Activated B cell treated with CpG ODN at 0.5 μM for 24 hours (primary cell): ENCODE measurements around the gene PPM1H. TPM values are rescaled to one million over a fixed set of nuclear protein-coding genes. Genes with fewer than 3 reads are reported as not detected.

Experiments
- ATAC-seq: fragments of 200-7000 bp; cut with Tn5 transposase; one replicate; pipeline ENCODE4 v1.10.0; 2021; ENCODE audit warnings: low read depth, mild to moderate bottlenecking, moderate library complexity
- CTCF ChIA-PET: fragments of 350-600 bp; sonication (Branson Sonifier 250); formaldehyde crosslinking; loops from one replicate; lab custom pipeline; 2021; ENCODE audit warnings: antibody characterized with exemption; lab: Charles Lee
- POLR2A ChIA-PET: fragments of 350-600 bp; sonication (Branson Sonifier 250); formaldehyde crosslinking; loops from one replicate; lab custom pipeline; 2021; ENCODE audit warnings: antibody characterized with exemption; lab: Charles Lee
- DNase-seq: peaks from one replicate; pipeline ENCODE4 v3.0.0; 2022
- H3K27ac Mint-ChIP-seq: one replicate; pipeline ENCODE4 v1.8.0; 2020; ENCODE audit warnings: mixed read lengths
- H3K27me3 Mint-ChIP-seq: one replicate; pipeline ENCODE4 v1.8.0; 2021; ENCODE audit warnings: mixed read lengths
- H3K36me3 Mint-ChIP-seq: one replicate; pipeline ENCODE4 v1.8.0; 2021; ENCODE audit warnings: low read depth, mixed read lengths
- H3K4me1 Mint-ChIP-seq: one replicate; pipeline ENCODE4 v1.8.0; 2021; ENCODE audit warnings: mixed read lengths
- H3K4me3 Mint-ChIP-seq: one replicate; pipeline ENCODE4 v1.8.0; 2020; ENCODE audit warnings: mild to moderate bottlenecking, mixed read lengths
- H3K9me3 Mint-ChIP-seq: one replicate; pipeline ENCODE4 v1.8.0; 2020; ENCODE audit warnings: mixed read lengths
- intact Hi-C: fragments of 100-400 bp; cut with micrococcal nuclease; formaldehyde crosslinking; loops from one replicate; pipeline ENCODE4 v1.15.1; 2024
- total RNA-seq: library from RNA; stranded (reverse); gene quantifications from 2 replicates; pipeline ENCODE4 v1.2.3, GENCODE V29; 2022
- TF ChIP-seq, protein P1 (sequence below): fragments of 200-600 bp; IDR thresholded peaks from one replicate; pipeline ENCODE4 v1.8.0; 2022; ENCODE audit warnings: antibody characterized with exemption, mild to moderate bottlenecking

The PPM1H gene
- total RNA-seq, 1 donor from 2014 or later: not detected

DNA sequence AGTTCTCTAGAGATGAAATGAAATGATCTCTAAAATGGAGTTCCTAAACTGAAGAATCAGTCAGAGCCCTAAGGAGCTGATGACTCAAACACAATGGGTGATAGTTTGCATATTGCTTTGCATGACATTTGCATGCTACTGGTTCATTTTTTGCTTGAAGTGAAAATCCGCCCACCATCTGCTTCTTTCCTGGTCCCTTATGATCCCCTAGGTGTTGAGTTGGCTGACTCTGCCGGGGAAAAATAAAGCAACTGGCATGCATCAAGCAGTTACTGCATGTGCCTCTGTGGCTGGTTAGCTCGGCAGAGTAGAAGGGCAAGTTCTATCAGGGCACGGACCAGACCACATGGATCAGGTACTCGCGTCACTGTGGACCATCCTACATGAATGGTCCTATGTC is 151.1 kb downstream of the PPM1H start:
- H3K36me3 Mint-ChIP-seq: no peaks in the 10 kb centered on the region
- no peak overlapping the region for H3K4me3 Mint-ChIP-seq
- TF ChIP-seq, protein P1, sequence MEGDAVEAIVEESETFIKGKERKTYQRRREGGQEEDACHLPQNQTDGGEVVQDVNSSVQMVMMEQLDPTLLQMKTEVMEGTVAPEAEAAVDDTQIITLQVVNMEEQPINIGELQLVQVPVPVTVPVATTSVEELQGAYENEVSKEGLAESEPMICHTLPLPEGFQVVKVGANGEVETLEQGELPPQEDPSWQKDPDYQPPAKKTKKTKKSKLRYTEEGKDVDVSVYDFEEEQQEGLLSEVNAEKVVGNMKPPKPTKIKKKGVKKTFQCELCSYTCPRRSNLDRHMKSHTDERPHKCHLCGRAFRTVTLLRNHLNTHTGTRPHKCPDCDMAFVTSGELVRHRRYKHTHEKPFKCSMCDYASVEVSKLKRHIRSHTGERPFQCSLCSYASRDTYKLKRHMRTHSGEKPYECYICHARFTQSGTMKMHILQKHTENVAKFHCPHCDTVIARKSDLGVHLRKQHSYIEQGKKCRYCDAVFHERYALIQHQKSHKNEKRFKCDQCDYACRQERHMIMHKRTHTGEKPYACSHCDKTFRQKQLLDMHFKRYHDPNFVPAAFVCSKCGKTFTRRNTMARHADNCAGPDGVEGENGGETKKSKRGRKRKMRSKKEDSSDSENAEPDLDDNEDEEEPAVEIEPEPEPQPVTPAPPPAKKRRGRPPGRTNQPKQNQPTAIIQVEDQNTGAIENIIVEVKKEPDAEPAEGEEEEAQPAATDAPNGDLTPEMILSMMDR: no peak
- CTCF ChIA-PET: interaction anchor here (1.1 to 1.9 kb wide), 4 partner anchors 10 to 346 kb away, joined by 3 to 8 read pairs (median 4); no protein-coding TSS in a partner anchor
- H3K27me3 Mint-ChIP-seq: peaks cover 4% of the 10 kb centered on the region
- H3K27ac Mint-ChIP-seq: no peak overlapping the region
- no peak for ATAC-seq
- DNase-seq: no peak
- POLR2A ChIA-PET: no interaction called here
- H3K4me1 Mint-ChIP-seq: no peaks in the 10 kb centered on the region
- H3K9me3 Mint-ChIP-seq: no peaks in the 10 kb centered on the region
- intact Hi-C loops: no loop called here

DNA sequence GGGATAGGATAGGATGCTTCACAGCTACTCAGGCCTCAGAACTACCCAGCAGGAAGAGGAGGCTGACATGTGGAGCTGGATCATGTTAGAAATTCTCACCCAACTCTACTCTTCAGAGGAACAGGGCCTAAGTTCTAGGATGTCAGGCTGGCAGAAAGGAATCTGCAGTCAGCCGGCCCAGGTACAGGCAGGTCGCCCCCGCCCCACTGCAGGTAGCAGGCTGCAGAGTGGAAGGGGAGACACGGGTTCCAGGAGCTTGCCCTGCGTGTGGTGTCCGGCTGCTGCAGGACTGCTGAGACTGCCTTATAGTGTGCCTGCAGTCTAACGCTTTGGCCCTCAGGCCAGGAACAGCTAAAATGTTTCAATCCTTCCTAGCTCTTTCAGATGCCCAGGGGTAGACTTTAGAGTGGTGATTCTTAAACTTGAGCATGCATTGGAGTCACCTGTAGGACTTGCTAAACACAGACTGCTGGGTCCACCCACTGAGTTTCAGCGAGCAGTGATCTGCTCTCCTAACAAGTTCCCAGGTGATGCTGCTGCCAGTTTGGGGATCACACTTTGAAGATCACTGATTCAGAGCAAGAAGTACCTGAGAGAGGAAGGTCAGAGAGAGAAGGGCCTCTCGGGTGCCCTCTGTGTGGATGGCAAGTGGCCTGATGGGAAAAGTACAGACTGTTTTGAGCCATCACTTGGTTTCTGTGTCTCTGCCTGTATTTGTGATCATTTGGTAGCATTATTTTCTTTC is 153.6 kb downstream of the PPM1H start:
- no peak overlapping the region for H3K27ac Mint-ChIP-seq

DNA sequence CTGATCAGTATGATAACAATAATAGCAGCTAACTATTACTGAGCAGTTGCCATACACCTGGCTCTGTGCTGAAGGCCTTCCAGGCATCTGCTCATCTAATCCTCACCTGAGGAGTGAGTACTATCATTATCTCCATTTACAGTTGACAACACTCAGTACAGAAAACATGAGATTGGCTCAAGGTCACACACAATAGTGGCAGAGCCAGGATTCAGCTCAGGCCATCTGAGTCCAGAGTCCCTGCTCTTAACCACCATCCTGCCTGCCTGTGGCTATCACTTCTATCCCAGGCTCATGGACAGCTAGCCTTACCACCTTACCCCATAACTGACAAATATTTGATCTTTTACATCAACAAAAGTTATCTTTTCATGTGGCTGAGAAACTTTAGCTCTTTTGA is 155.5 kb downstream of the PPM1H start:
- peaks cover 2% of the 10 kb centered on the region for H3K27me3 Mint-ChIP-seq
- ChIA-PET POLR2A (no interaction called here), CTCF (interaction anchor here (2.4 kb wide), 1 partner anchor 17 kb away, joined by 8 read pairs; no protein-coding TSS in a partner anchor)

More for the DNA sequence above, 153.6 kb downstream of the PPM1H start:
- ATAC-seq (no peak), DNase-seq (no peak)
- CTCF ChIA-PET: interaction anchor here (0.8 kb wide), 1 partner anchor 200 kb away, joined by 3 read pairs; no protein-coding TSS in a partner anchor
- H3K27me3 Mint-ChIP-seq: peaks cover 4% of the 10 kb centered on the region
- H3K4me1 Mint-ChIP-seq: no peaks in the 10 kb centered on the region
- intact Hi-C loops: no loop called here
- H3K4me3 Mint-ChIP-seq: no peak overlapping the region
- no peaks in the 10 kb centered on the region for H3K36me3 Mint-ChIP-seq
- TF ChIP-seq, protein P1: no peak
- POLR2A ChIA-PET: no interaction called here
- H3K9me3 Mint-ChIP-seq: no peaks in the 10 kb centered on the region

DNA sequence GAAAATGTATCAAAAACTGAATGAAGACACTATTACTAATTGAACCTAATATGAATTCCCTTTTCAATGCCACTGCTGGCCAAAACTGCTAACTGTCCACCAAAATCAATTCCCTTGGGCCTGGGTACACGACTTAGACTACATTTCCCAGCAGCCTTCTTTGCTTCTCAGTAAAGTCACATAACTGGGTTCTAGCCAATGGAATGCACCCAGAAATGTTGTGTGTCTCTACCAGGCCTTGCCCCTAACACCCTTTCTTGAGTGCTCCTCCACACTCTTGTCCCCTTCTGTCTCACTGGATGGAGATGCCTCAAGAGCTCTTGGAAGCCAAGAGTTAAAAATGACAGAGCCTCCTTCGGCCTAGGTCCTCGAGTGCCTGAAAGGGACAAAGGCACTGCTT is 156.8 kb downstream of the PPM1H start:
- Mint-ChIP-seq H3K27me3 (no peaks in the 10 kb centered on the region), H3K4me3 (no peak overlapping the region), H3K27ac (no peak overlapping the region), H3K9me3 (no peaks in the 10 kb centered on the region), H3K36me3 (no peaks in the 10 kb centered on the region), H3K4me1 (no peaks in the 10 kb centered on the region)
- ChIA-PET POLR2A (no interaction called here), CTCF (no interaction called here)
- intact Hi-C loops: no loop called here
- TF ChIP-seq, protein P1: no peak
- no peak for DNase-seq
- ATAC-seq: no peak

More for the DNA sequence above, 155.5 kb downstream of the PPM1H start:
- Mint-ChIP-seq H3K4me3 (no peak overlapping the region), H3K4me1 (no peaks in the 10 kb centered on the region), H3K27ac (no peak overlapping the region), H3K36me3 (no peaks in the 10 kb centered on the region), H3K9me3 (no peaks in the 10 kb centered on the region)
- intact Hi-C loops: no loop called here
- DNase-seq: no peak
- TF ChIP-seq, protein P1: no peak
- ATAC-seq: no peak

DNA sequence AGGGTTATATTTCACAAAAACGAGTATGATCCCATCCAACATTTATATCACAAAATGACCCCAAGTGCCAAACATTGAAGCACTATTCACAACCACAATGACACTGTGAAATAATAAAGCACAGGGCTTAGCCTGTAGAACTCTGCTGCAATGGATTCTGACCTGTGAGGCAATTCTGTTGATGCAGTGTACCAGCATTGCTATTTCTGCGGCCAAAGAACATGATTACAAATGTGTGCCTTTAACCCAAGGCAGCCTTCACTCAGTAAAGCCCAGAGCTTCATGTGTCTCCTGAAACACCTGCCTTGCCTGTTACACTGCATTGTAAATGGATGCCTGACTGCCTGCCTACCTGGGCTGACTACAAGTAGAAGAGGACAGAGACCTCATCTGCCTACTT is 158.0 kb downstream of the PPM1H start:
- CTCF ChIA-PET: no interaction called here
- POLR2A ChIA-PET: no interaction called here
- H3K27ac Mint-ChIP-seq: no peak overlapping the region
- TF ChIP-seq, protein P1: no peak
- H3K27me3 Mint-ChIP-seq: no peaks in the 10 kb centered on the region
- DNase-seq (no peak), ATAC-seq (no peak)
- H3K9me3 Mint-ChIP-seq: no peaks in the 10 kb centered on the region
- intact Hi-C loops: no loop called here
- no peaks in the 10 kb centered on the region for H3K36me3 Mint-ChIP-seq
- no peak overlapping the region for H3K4me3 Mint-ChIP-seq
- no peaks in the 10 kb centered on the region for H3K4me1 Mint-ChIP-seq
